ENCODE measurements around the gene PDK2.
A peak's percentile ranks its signal among the peaks of the same experiment; 100 is the strongest.

Gene PDK2

GRCh38 chr17:50076221-50076590 lies 18.9 kb upstream of the PDK2 start:
- DNase-seq (ENCODE audit: low read depth): no peak
- TF ChIP-seq CTCF (IDR thresholded peaks at IDR 0.05; ENCODE audit: control insufficient read depth, insufficient read depth, low read depth, low read length, missing control alignments): no peak
- no peak overlapping the region for H3K4me3 ChIP-seq (ENCODE audit: control insufficient read depth, low read depth, low read length)

- TF ChIP-seq CTCF (IDR thresholded peaks at IDR 0.05; ENCODE audit: control insufficient read depth, insufficient read depth, low read depth, low read length, missing control alignments): no peak
- no peak for DNase-seq (ENCODE audit: low read depth)
- no peak overlapping the region for H3K4me3 ChIP-seq (ENCODE audit: control insufficient read depth, low read depth, low read length)
Observed at GRCh38 chr17:50076591-50077235, 18.4 kb upstream of the PDK2 start.

GRCh38 chr17:50078430-50078829 lies 16.7 kb upstream of the PDK2 start:
- TF ChIP-seq CTCF (IDR thresholded peaks at IDR 0.05; ENCODE audit: control insufficient read depth, insufficient read depth, low read depth, low read length, missing control alignments): no peak
- H3K4me3 ChIP-seq (ENCODE audit: control insufficient read depth, low read depth, low read length): no peak overlapping the region
- DNase-seq (ENCODE audit: low read depth): no peak

- TF ChIP-seq CTCF (IDR thresholded peaks at IDR 0.05; ENCODE audit: control insufficient read depth, insufficient read depth, low read depth, low read length, missing control alignments): peak; percentile 74
Observed at GRCh38 chr17:50079334-50080095, 15.6 kb upstream of the PDK2 start.

GRCh38 chr17:50080096-50080480 lies 15.1 kb upstream of the PDK2 start:
- no peak overlapping the region for H3K4me3 ChIP-seq (ENCODE audit: control insufficient read depth, low read depth, low read length)
- no peak for TF ChIP-seq CTCF (IDR thresholded peaks at IDR 0.05; ENCODE audit: control insufficient read depth, insufficient read depth, low read depth, low read length, missing control alignments)
- DNase-seq (ENCODE audit: low read depth): no peak

More at GRCh38 chr17:50079334-50080095, 15.6 kb upstream of the PDK2 start:
- no peak for DNase-seq (ENCODE audit: low read depth)
- no peak overlapping the region for H3K4me3 ChIP-seq (ENCODE audit: control insufficient read depth, low read depth, low read length)

GRCh38 chr17:50080827-50081226 lies 14.3 kb upstream of the PDK2 start:
- no peak for DNase-seq (ENCODE audit: low read depth)
- TF ChIP-seq CTCF (IDR thresholded peaks at IDR 0.05; ENCODE audit: control insufficient read depth, insufficient read depth, low read depth, low read length, missing control alignments): no peak
- H3K4me3 ChIP-seq (ENCODE audit: control insufficient read depth, low read depth, low read length): no peak overlapping the region

All from AG09309 (cell line).